BE2C (cell line): ENCODE measurements around the gene PIP5KL1.

ENCODE experiments used
- DNase-seq: peaks from one replicate; pipeline ENCODE4 v3.0.0-alpha.2; 2020
- H3K27me3 ChIP-seq: fragments of 250-450 bp; sonication (Bioruptor Pico); 2 replicates; pipeline ENCODE4 v1.5.1; 2020; ENCODE audit warnings: mild to moderate bottlenecking
- H3K36me3 ChIP-seq: fragments of 250-450 bp; sonication (Bioruptor Pico); 2 replicates; pipeline ENCODE4 v1.5.1; 2020; ENCODE audit warnings: mild to moderate bottlenecking
- H3K4me1 ChIP-seq: fragments of 250-450 bp; sonication (Bioruptor Pico); 2 replicates; pipeline ENCODE4 v1.5.1; 2020
- H3K4me3 ChIP-seq: 2 replicates; pipeline ENCODE4 v1.5.1; 2011; ENCODE audit warnings: low read depth, low read length
- H3K9me3 ChIP-seq: fragments of 250-450 bp; sonication (Bioruptor Pico); 2 replicates; pipeline ENCODE4 v1.5.1; 2020
- TF ChIP-seq, protein P1 (sequence below): IDR thresholded peaks from 2 replicates; pipeline ENCODE4 v1.5.1; 2012; ENCODE audit warnings: mild to moderate bottlenecking, low read depth, low read length

The PIP5KL1 gene

DNA sequence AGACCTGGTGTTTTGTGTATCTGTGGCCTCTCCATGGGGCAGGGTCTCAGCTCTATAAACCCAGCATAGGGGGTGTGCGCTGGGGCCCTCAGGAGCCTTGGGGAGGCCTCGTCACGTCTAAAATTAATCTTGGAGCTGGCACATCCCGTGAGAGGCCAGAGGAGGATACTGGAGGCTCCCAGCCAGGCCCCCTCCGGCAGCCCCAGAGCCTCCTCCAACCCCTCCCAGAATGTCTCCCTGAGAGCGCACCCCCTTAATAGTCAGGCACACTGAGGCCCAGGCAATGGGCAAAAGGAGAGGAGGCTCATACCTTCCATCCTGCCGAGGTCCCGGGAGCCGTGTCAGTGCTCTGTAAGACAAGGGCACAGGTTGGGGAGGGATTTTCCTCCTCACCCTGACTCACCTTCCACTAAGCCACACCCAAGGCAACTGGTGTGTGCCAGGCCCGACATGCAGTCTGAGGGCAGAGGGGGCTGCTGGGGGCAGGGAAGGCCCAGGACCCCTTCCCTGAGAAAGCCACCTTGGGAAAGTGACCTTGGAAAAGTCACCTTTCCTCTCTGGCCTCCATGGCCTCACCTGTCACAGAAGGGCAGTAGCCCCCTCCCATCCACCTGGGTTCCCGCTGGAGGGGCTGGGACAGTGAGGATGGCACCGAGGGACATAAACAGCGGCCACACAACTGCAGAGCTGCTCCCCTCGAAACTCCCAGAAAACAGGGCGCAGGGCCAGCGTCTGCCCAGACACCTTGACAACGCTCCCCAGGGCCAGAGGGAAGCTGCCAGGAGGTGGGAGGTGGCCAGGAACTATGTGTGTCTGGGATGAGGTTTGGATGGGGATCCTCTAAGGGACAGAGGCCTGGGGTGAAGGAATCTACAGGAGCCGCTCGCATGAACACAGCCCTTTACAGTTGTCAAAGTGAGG lies 56.0 kb downstream of the PIP5KL1 start:
- Histone ChIP-seq H3K4me3 (no peak overlapping the region), H3K9me3 (no peaks in the 10 kb centered on the region), H3K36me3 (peaks cover 4% of the 10 kb centered on the region; the same call in 1 of the 2 replicates), H3K27me3 (no peaks in the 10 kb centered on the region), H3K4me1 (peaks cover 4% of the 10 kb centered on the region)
- TF ChIP-seq, protein P1, sequence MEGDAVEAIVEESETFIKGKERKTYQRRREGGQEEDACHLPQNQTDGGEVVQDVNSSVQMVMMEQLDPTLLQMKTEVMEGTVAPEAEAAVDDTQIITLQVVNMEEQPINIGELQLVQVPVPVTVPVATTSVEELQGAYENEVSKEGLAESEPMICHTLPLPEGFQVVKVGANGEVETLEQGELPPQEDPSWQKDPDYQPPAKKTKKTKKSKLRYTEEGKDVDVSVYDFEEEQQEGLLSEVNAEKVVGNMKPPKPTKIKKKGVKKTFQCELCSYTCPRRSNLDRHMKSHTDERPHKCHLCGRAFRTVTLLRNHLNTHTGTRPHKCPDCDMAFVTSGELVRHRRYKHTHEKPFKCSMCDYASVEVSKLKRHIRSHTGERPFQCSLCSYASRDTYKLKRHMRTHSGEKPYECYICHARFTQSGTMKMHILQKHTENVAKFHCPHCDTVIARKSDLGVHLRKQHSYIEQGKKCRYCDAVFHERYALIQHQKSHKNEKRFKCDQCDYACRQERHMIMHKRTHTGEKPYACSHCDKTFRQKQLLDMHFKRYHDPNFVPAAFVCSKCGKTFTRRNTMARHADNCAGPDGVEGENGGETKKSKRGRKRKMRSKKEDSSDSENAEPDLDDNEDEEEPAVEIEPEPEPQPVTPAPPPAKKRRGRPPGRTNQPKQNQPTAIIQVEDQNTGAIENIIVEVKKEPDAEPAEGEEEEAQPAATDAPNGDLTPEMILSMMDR = no peak
- DNase-seq = no peak

DNA sequence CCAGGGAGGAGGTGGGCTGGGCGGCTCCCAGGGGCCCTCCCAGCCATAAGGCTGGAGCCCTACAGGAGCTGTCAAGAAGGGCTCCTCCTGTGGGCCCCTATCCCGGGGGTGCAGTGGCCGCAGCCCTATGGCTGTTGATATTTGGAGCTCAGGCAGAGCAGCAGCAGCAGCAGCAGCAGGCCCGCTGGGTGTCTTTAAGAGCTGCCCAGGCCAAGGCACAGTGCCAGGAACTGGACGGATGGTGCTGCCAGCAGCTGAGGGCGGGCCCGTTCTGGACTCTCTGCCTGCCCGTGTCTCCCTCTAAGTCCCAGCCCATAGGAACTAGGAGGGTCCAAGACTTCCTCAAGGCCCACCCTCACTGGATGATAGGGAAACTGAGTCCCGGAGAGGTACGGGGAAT lies 56.7 kb downstream of the PIP5KL1 start:
- H3K4me1 ChIP-seq = peaks cover 4% of the 10 kb centered on the region
- no peaks in the 10 kb centered on the region for H3K9me3 ChIP-seq
- H3K4me3 ChIP-seq = no peak overlapping the region
- peak; percentile 50 for DNase-seq
- peaks cover 4% of the 10 kb centered on the region; the same call in 1 of the 2 replicates for H3K36me3 ChIP-seq
- H3K27me3 ChIP-seq = no peaks in the 10 kb centered on the region
- TF ChIP-seq, protein P1 = no peak

DNA sequence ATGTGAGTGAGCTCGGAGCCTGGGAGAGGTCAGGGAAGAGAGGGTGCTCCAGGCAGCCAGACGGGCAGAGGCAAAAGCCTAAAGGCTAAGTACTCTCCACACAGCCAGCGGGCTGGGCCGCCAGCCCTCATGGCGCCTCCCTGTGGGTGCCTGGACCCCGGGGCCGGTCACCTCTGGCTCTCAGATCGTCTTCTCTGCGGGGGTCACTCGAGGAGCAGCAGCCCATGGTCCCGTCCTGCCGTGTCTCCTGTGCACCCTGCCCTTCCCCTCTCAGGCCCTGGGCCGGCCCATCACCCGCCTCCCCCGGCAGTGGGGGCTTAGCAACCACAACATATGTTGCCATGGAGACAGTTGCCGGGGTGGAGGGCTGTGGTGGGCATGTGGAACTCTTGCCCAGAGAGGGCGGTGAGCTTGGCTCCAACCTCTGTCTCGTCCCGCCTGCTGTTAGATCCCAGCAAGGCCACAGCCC lies 57.3 kb downstream of the PIP5KL1 start:
- no peaks in the 10 kb centered on the region for H3K9me3 ChIP-seq
- H3K4me3 ChIP-seq = no peak overlapping the region
- H3K4me1 ChIP-seq = peaks cover 4% of the 10 kb centered on the region
- no peak for DNase-seq
- TF ChIP-seq, protein P1 = no peak
- peaks cover 4% of the 10 kb centered on the region; the same call in 1 of the 2 replicates for H3K36me3 ChIP-seq
- no peaks in the 10 kb centered on the region for H3K27me3 ChIP-seq

DNA sequence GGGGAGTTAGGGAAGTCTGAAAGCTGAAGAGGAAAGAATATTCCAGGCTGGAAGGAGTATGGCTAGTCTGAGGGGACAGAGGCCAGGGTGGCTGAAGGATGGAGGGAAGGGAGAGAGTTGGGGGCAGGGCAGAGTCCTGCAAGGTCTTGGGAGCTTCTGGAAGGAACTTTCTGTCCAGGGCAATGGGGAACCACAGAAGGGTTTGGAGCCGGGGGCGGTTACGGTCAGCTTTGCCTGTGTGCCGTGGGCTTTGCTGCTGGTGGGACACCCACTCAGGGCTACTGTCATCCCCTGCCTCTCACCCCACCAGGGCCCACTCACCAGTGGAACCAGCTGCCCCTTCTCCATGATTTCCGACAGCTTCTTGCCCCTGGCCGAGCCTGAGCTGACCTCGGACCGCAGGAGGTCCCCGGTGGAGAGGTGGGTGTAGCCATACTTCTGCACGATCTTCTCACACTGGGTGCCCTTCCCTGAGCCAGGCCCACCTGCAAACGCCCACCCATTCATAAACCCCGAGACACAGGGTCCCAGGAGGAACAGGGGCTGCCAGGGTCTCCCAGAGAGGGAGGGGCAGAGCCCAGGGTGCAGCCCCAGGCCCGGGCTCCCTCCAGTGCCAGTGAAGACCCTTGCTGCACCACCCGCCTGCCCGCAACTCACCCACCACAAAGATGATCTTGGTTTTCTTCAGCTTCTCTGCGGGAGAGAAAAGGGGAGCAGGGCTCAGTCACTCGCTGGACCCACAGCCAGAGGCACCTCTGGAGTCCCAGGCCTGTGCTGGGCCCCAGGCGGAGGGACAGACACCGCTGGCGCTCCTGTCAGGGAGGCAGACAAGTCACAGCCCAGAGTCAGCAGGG lies 58.0 kb downstream of the PIP5KL1 start:
- TF ChIP-seq, protein P1 = no peak
- Histone ChIP-seq H3K9me3 (no peaks in the 10 kb centered on the region), H3K4me3 (no peak overlapping the region)

DNA sequence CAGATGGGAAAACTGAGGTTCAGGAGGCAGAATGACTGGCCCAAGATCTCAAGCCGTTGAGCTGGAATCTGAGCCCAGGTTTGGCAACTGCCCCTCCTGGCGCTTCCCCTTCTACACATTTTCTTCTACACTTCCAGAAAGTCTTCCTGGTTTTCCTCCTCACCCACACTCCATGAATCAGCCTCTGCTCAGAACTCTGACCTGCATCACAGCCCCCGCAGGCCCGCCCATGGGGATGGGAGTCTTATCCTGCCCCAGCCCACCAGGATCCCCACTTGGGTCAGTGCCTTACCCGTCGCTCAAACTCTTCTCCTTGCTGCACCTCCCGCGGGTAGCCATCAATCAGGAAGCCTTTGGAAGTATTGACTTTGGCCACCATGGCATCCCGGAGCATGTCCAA lies 59.0 kb downstream of the PIP5KL1 start:
- H3K36me3 ChIP-seq = peaks cover 4% of the 10 kb centered on the region
- TF ChIP-seq, protein P1 = no peak
- H3K4me1 ChIP-seq = no peaks in the 10 kb centered on the region; the same call in 1 of the 2 replicates
- H3K27me3 ChIP-seq = no peaks in the 10 kb centered on the region
- H3K9me3 ChIP-seq = no peaks in the 10 kb centered on the region
- DNase-seq = no peak
- H3K4me3 ChIP-seq = no peak overlapping the region

More for the DNA sequence above, 58.0 kb downstream of the PIP5KL1 start:
- H3K36me3 ChIP-seq = peaks cover 4% of the 10 kb centered on the region
- DNase-seq = no peak
- no peaks in the 10 kb centered on the region for H3K27me3 ChIP-seq
- no peaks in the 10 kb centered on the region; the same call in none of the 2 replicates for H3K4me1 ChIP-seq
